RPMI8226 (cell line): ENCODE results near the gene USP21.

Experiments used
- DNase-seq: peaks from one replicate; pipeline ENCODE4 v3.0.0-alpha.2; 2015

Gene USP21

DNA sequence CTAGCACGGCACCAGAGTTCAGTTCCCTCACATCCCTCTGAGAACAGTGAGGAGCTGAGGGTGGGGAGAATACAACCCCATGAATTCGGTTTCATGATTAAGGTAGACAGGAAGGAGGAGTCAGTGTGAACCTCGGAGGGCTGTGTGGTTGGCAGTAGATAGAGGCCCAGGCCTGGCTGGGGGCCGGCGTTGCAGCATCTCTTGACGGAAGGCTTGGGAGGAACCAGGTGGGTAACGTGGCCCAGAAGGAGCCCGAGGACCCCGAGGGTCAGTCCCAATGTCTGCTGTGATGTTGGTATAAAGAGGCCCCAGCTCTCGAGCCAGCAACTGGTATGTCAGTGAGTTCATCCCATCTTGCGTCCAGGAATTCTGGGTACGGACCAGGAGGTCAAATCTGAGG lies 12.4 kb downstream of the USP21 start:
- no peak for DNase-seq

- no peak for DNase-seq
Observed at GRCh38 chr1:161172349-161172748, 13.0 kb downstream of the USP21 start.

- no peak for DNase-seq
Observed at GRCh38 chr1:161172776-161173376, 13.6 kb downstream of the USP21 start.

DNA sequence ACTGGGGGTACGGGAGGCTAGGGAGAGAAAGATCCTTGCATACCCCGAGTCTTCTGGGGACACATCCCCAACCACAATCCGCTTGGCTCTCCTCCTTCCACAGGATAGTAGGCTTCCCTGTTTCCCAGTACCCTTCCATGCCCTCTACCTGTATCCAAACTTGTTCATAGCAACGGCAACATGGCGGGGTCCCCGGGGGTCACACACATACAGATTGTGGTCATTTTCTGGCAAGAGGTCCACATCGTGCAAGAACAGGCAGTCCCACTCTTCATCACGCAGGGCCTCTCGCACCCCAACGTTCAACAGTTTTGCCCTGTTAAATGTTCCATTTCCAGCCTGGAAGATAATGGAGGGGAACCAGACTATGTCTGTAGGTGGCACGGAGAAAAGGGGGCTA lies 14.4 kb downstream of the USP21 start:
- no peak for DNase-seq

DNA sequence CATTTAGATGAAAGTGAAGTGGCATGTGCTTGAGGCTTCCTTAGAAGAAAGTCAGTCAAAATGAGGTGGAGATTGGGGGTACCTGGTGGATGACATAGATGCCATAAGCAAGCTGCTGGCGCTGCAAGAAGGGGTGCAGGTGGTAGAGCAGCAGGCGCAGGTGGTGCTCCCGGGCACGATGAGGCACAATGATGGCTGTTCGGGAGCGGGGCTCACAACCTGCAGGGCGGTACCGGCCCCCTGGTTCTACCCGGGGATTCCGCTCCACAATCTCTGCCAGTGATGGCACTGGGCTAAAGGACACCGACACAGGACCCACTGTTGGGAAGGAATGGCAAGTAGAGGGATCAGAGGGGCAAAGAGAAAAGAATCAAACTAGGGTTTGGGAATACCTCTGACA lies 15.6 kb downstream of the USP21 start:
- no peak for DNase-seq

GRCh38 chr1:161175771-161176453 lies 16.6 kb downstream of the USP21 start:
- peak; percentile 56 for DNase-seq

- DNase-seq = no peak
Observed at GRCh38 chr1:161176468-161177111, 17.3 kb downstream of the USP21 start.

- peak; percentile 91 for DNase-seq
Observed at GRCh38 chr1:161177112-161177935, 18.0 kb downstream of the USP21 start, which contains the start of gene B4GALT3. B4GALT3 (minus strand) TSS chr1:161177507; CDS start chr1:161176060, 1,447 bp downstream.

GRCh38 chr1:161177936-161178244 lies 18.6 kb downstream of the USP21 start:
- no peak for DNase-seq

DNA sequence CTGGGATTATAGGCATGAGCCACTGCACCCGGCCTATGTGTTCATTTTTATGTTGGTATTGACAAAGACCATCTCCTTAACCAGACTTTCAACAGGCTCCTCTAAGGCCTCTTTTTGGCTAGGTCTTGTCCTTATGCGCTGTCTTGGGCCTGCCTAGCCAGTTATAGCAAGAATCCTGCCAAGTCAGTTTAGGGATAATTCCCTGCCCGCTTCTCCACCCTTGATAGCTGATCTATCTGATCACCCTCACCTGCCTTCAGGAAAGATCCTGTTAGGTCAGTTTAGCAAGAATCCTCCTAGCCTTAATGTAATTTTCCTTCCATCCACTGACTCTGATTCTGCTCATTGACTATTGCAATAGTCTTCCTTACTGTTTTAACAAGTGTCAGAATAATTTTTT lies 20.4 kb downstream of the USP21 start:
- DNase-seq = no peak

- no peak for DNase-seq
Observed at GRCh38 chr1:161180639-161181038, 21.3 kb downstream of the USP21 start.

- DNase-seq = no peak
Observed at GRCh38 chr1:161182214-161182613, 22.9 kb downstream of the USP21 start.

GRCh38 chr1:161185282-161185682 lies 26.0 kb downstream of the USP21 start:
- peak; percentile 97 for DNase-seq

GRCh38 chr1:161185732-161186311 lies 26.5 kb downstream of the USP21 start:
- peak; percentile 67 for DNase-seq

GRCh38 chr1:161187311-161187710 lies 28.0 kb downstream of the USP21 start:
- DNase-seq = no peak

DNA sequence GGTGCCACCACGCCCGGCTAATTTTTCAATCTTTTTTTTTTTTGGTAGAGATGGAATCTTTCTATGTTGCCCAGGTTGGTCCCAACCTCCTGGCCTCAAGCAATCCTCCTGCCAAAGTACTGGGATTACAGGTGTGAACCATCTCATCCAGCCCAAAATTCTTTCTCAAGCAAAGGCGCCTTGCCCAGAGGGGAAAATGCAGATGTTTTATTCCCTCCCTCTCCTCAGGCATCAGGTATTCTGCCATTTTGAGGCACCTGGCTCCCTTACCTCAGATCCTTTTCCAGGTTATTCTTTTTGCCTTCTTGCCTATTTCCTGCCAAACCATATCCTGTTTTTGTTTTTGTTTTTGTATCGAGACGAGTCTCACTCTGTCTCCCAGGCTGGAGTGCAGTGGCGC lies 29.1 kb downstream of the USP21 start:
- DNase-seq = no peak

DNA sequence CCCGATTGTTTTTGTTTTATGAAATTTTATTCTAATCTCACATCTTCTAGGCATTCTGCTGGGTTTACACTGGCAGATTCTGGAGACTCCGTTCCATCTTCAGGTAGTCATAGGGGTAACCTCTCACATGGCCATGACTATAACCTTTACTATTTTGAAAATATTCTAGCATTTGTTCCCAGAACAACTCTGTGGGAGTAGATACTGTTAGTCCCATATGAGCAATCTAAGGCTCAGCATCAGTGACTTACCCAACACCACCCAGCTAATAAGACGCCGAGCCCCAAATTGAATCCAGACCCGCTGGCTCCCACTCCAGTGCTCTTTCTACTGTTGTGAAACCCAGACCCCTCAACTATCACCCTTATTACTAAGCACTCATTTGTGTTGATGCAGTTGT lies 29.7 kb downstream of the USP21 start:
- DNase-seq = no peak

GRCh38 chr1:161190962-161191521 lies 31.7 kb downstream of the USP21 start:
- DNase-seq = peak; percentile 26

DNA sequence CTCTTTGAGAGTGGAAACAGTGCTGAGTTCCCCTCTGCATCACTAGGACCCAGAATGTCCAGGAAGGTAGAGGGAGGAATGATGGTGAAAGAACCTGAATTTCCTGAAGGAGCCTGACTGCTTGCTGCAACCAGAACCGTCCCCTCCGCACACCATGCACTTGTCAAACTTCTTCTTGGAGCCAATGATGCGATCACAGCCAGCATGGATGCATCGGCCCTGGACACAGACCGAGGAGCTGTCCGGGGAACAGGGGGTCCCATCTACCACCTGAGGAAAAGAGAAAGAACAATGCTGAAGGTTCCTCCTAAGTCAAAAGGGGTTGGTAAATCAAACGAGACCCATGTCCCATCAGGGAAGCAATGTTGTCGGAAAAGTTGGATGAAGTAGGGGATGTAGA lies 32.7 kb downstream of the USP21 start:
- DNase-seq = no peak

DNA sequence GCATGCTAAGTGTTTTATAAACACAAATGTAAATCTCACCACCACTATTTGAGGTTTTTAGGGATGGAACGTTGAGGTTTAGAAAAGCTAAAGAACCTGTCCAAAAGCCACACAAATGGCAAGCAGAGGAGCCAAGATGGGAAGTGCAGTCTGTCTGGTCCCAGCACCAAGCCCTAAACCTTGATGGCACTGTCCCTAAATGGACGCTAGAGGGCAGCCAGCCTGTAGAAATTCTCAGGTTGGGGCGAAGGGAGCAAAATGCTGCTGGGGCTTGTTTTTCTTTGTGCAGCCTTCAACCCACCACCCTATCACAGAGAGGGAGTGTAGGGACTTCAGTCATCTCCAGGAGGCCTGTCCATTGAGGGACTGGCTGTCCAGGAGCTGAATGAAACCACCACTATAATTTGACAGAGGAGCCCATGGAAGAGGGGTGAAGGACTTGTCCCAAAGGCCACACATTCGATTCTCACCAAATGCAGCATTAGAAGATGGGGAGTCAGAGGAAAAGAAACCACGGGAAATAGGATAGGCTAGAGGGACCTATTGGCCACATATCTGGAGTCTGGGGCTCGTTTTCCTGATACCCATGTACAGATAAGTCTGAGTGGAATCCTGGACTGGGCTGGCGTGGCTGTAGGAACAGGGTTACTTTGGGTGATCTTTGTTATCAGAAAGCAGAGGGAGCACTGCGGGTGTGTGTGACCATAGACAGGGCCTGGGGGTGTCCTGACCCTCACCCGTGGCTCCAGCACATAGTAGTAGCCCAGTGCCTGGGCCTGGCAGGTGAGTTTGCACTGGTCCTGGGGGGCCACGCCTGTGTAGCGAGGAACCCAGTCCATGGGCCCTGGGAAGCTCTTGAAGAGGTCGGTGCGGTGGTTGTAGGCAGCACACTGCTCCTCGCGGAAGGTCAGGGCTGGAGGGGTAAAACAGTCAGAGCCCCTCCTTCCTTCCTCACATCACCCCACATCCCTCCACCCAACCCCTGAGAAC lies 33.5 kb downstream of the USP21 start:
- DNase-seq = peak; percentile 87

DNA sequence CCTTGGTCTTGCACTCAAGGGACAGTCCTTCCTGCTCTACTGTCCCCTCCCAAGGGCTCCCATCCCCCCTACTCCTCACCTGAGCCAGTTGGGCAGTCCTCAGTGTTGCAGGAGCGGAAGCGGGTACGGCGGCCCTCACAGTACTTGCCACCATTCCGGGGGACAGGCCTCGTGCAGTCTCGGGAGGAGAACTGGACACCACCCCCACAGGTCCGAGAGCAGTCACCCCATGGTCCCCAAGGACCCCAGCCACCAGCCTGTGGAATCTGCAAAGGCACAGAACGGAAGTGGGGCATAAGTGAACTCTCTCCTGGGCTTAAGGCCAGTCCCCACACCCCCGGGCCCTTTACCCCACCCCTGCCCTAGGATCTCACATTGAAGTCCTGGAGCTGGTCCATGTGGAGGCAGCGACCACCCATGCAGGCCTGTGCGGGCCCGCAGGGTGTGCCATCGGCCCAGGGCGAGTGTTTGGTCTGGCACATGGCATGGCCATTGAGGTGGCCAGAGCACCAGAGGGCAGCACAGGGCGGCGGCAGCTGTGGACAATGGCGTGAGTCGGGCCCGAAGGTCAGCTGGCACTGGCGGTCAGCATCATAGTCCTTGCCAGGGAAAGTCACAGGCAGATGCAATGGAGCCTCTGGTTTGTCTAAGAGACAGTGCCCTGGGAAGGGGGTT lies 34.4 kb downstream of the USP21 start:
- DNase-seq = no peak
